SJSA1 (cell line): ENCODE data around the gene GPI. TPM values are rescaled to one million over a fixed set of nuclear protein-coding genes. Genes with fewer than 3 reads are reported as not detected.
"Not testable (repeated sequence)": the region's sequence is repeated elsewhere in the genome, so short reads cannot be mapped to it uniquely, and the experiment has no call there.

Experiments
- DNase-seq, 2 experiments: peaks; one replicate each; pipeline ENCODE4 v3.0.0-alpha.2; 2015 to 2020; ENCODE audit warnings: low spot score in 2 of 2, low read depth in 1 of 2
- H3K27ac ChIP-seq: fragments of 250-450 bp; sonication (Bioruptor Pico); 2 replicates; pipeline ENCODE4 v1.5.1; 2020; ENCODE audit warnings: mild to moderate bottlenecking, moderate library complexity
- H3K27me3 ChIP-seq: fragments of 250-450 bp; sonication (Bioruptor Pico); replicated peaks from 2 replicates; pipeline ENCODE4 v1.5.1; 2020; ENCODE audit warnings: mild to moderate bottlenecking, moderate library complexity
- H3K36me3 ChIP-seq: fragments of 250-450 bp; sonication (Bioruptor Pico); 2 replicates; pipeline ENCODE4 v1.5.1; 2020; ENCODE audit warnings: mild to moderate bottlenecking
- H3K4me1 ChIP-seq: fragments of 250-450 bp; sonication (Bioruptor Pico); replicated peaks from 2 replicates; pipeline ENCODE4 v1.6.1; 2021; ENCODE audit warnings: mild to moderate bottlenecking
- H3K4me3 ChIP-seq: fragments of 250-450 bp; sonication (Bioruptor Pico); 2 replicates; pipeline ENCODE4 v1.5.1; 2020; ENCODE audit warnings: mild to moderate bottlenecking
- H3K9me3 ChIP-seq: fragments of 250-450 bp; sonication (Bioruptor Pico); replicated peaks from 2 replicates; pipeline ENCODE4 v1.5.1; 2020; ENCODE audit warnings: mild to moderate bottlenecking
- total RNA-seq: library from RNA; depleted of rRNA; stranded (reverse); fragments of >200 nt; shearing (Covaris generic); gene quantifications from 2 replicates; pipeline ENCODE4 v1.2.3, GENCODE V29; 2014

GPI gene
- total RNA-seq, 1 experiment from 2014 or later = 88.8 TPM

- Histone ChIP-seq H3K4me3 (no peak overlapping the region), H3K36me3 (peaks cover 77% of the 10 kb centered on the region), H3K27me3 (no peaks in the 10 kb centered on the region), H3K4me1 (no peaks in the 10 kb centered on the region), H3K9me3 (no peaks in the 10 kb centered on the region), H3K27ac (no peak overlapping the region)
- no peak for DNase-seq
Measured at GRCh38 chr19:34383599-34383998, 18.6 kb downstream of the GPI start.

GRCh38 chr19:34386645-34387445, 21.8 kb downstream of the GPI start:
- no peak for DNase-seq
- Histone ChIP-seq H3K9me3 (peaks cover 3% of the 10 kb centered on the region; the same call in 1 of the 2 replicates), H3K36me3 (peaks cover 73% of the 10 kb centered on the region), H3K27me3 (no peaks in the 10 kb centered on the region), H3K4me3 (no peak overlapping the region), H3K27ac (no peak overlapping the region), H3K4me1 (no peaks in the 10 kb centered on the region)

GRCh38 chr19:34387446-34387810, 22.4 kb downstream of the GPI start:
- Histone ChIP-seq H3K9me3 (peaks cover 3% of the 10 kb centered on the region; the same call in 1 of the 2 replicates), H3K36me3 (peaks cover 68% of the 10 kb centered on the region), H3K27ac (no peak overlapping the region), H3K4me1 (no peaks in the 10 kb centered on the region), H3K27me3 (no peaks in the 10 kb centered on the region), H3K4me3 (no peak overlapping the region)
- no peak for DNase-seq

- H3K9me3 ChIP-seq, DNase-seq, H3K4me3 ChIP-seq, H3K27me3 ChIP-seq, H3K4me1 ChIP-seq, H3K27ac ChIP-seq: not testable (repeated sequence)
- peaks cover 60% of the 10 kb centered on the region for H3K36me3 ChIP-seq
Measured at GRCh38 chr19:34388745-34389144, 23.7 kb downstream of the GPI start.

- Histone ChIP-seq H3K4me3 (no peak overlapping the region), H3K4me1 (no peaks in the 10 kb centered on the region), H3K36me3 (peaks cover 63% of the 10 kb centered on the region), H3K27ac (no peak overlapping the region), H3K9me3 (peaks cover 3% of the 10 kb centered on the region; the same call in 1 of the 2 replicates), H3K27me3 (no peaks in the 10 kb centered on the region)
- DNase-seq = no peak
Measured at GRCh38 chr19:34391813-34392212, 26.8 kb downstream of the GPI start.

- no peak for DNase-seq
- H3K4me1 ChIP-seq = no peaks in the 10 kb centered on the region
- peaks cover 60% of the 10 kb centered on the region for H3K36me3 ChIP-seq
- H3K4me3 ChIP-seq = no peak overlapping the region
- H3K27me3 ChIP-seq = no peaks in the 10 kb centered on the region
- H3K9me3 ChIP-seq = peaks cover 3% of the 10 kb centered on the region; the same call in 1 of the 2 replicates
- H3K27ac ChIP-seq = no peak overlapping the region
Measured at GRCh38 chr19:34393031-34393430, 28.0 kb downstream of the GPI start.

GRCh38 chr19:34393629-34394028, 28.6 kb downstream of the GPI start:
- peaks cover 60% of the 10 kb centered on the region for H3K36me3 ChIP-seq
- no peaks in the 10 kb centered on the region for H3K27me3 ChIP-seq
- DNase-seq = no peak
- H3K4me1 ChIP-seq = no peaks in the 10 kb centered on the region
- H3K27ac ChIP-seq = no peak overlapping the region
- no peak overlapping the region for H3K4me3 ChIP-seq
- H3K9me3 ChIP-seq = peaks cover 3% of the 10 kb centered on the region; the same call in 1 of the 2 replicates

- no peak overlapping the region for H3K4me3 ChIP-seq
- DNase-seq = no peak
- peaks cover 56% of the 10 kb centered on the region for H3K36me3 ChIP-seq
- H3K27me3 ChIP-seq = no peaks in the 10 kb centered on the region
- no peak overlapping the region for H3K27ac ChIP-seq
- H3K4me1 ChIP-seq = no peaks in the 10 kb centered on the region
- no peaks in the 10 kb centered on the region for H3K9me3 ChIP-seq
Measured at GRCh38 chr19:34397853-34398252, 32.9 kb downstream of the GPI start.

GRCh38 chr19:34399886-34400285, 34.9 kb downstream of the GPI start:
- no peaks in the 10 kb centered on the region for H3K27me3 ChIP-seq
- no peak overlapping the region for H3K4me3 ChIP-seq
- H3K9me3 ChIP-seq = no peaks in the 10 kb centered on the region
- H3K27ac ChIP-seq = no peak overlapping the region
- H3K36me3 ChIP-seq = peaks cover 43% of the 10 kb centered on the region
- no peak for DNase-seq
- no peaks in the 10 kb centered on the region; the same call in 1 of the 2 replicates for H3K4me1 ChIP-seq

- H3K27ac ChIP-seq, H3K9me3 ChIP-seq, H3K4me3 ChIP-seq, H3K27me3 ChIP-seq, DNase-seq, H3K4me1 ChIP-seq: not testable (repeated sequence)
- peaks cover 36% of the 10 kb centered on the region for H3K36me3 ChIP-seq
Measured at GRCh38 chr19:34400844-34401243, 35.8 kb downstream of the GPI start.

GRCh38 chr19:34402074-34402600, 37.1 kb downstream of the GPI start:
- no peaks in the 10 kb centered on the region for H3K27me3 ChIP-seq
- H3K4me1 ChIP-seq = no peaks in the 10 kb centered on the region; the same call in 1 of the 2 replicates
- H3K4me3 ChIP-seq = no peak overlapping the region
- peaks cover 24% of the 10 kb centered on the region for H3K36me3 ChIP-seq
- DNase-seq = no peak
- H3K9me3 ChIP-seq = no peaks in the 10 kb centered on the region
- no peak overlapping the region for H3K27ac ChIP-seq

- H3K4me1 ChIP-seq = no peaks in the 10 kb centered on the region; the same call in 1 of the 2 replicates
- H3K4me3 ChIP-seq = peak overlapping the region; percentile 68
- H3K36me3 ChIP-seq = peaks cover 19% of the 10 kb centered on the region
- no peak overlapping the region for H3K27ac ChIP-seq
- DNase-seq = no peak
- H3K27me3 ChIP-seq = no peaks in the 10 kb centered on the region
- H3K9me3 ChIP-seq = no peaks in the 10 kb centered on the region
Measured at GRCh38 chr19:34403784-34404108, 38.8 kb downstream of the GPI start.

- Histone ChIP-seq H3K9me3 (no peaks in the 10 kb centered on the region), H3K27ac (no peak within 1 kb of the TSS), H3K27me3 (no peaks in the 10 kb centered on the region), H3K36me3 (peaks cover 15% of the 10 kb centered on the region), H3K4me1 (no peaks in the 10 kb centered on the region; the same call in 1 of the 2 replicates), H3K4me3 (peak within 1 kb of the TSS; percentile 68)
- peak; percentile 74 to 90 for DNase-seq
Measured at GRCh38 chr19:34404109-34404909, 39.3 kb downstream of the GPI start, which contains the start of gene PDCD2L. Gene PDCD2L, plus strand, starts transcription at chr19:34404399. Its CDS starts 32 bp downstream, at chr19:34404431.
